ENCODE results near the gene TRAF2.

DNA sequence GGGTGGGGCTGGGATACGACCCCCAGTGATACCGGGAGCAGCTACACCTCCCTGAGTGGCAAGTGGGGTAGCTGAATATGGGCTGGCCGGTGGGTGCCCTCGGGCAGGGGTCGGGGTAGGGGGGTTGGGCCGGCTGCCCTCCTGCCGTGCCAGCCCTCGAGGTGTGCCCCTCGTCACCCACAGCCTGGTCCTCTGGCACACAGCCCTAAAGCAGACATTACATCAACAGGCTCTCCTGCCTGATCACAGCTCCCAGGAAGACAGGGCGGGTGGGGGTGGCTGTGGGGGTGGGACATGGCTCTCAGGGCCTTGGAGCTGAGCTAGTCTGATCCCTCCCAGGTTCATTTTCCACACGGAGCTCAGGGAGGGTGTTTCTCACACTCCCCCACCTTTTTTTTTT is 35.0 kb downstream of the TRAF2 start:
- TF ChIP-seq GATA2 (IDR thresholded peaks at IDR 0.05; ENCODE audit: low read depth, low read length) = no peak
- no peak for TF ChIP-seq GATA3 (IDR thresholded peaks at IDR 0.05; ENCODE audit: low read depth, low read length)

Measured in SH-SY5Y (cell line).